ENCODE results near the gene MTA1. TPM values are rescaled to one million over a fixed set of nuclear protein-coding genes. Genes with fewer than 3 reads are reported as not detected.

MTA1 gene
- total RNA-seq, 1 donor from 2014 or later: 59.8 TPM

GRCh38 chr14:105401699-105402098 is 17.9 kb upstream of the MTA1 start:
- Histone ChIP-seq H3K4me3 (no peak overlapping the region), H3K79me2 (ENCODE audit: low read depth) (no peaks in the 10 kb centered on the region), H3K27me3 (peaks cover 9% of the 10 kb centered on the region), H3K4me1 (peaks cover 4% of the 10 kb centered on the region), H3K9me3 (ENCODE audit: low read depth) (peaks cover 8% of the 10 kb centered on the region), H3K27ac (no peak overlapping the region), H3K9ac (no peak overlapping the region), H3K4me2 (no peak overlapping the region), H4K20me1 (ENCODE audit: low read depth) (no peaks in the 10 kb centered on the region), H2AFZ (replicated peaks) (no peak overlapping the region), H3K36me3 (peaks cover 7% of the 10 kb centered on the region), H3F3A (ENCODE audit: low read depth) (peaks cover 3% of the 10 kb centered on the region)
- Mint-ChIP-seq H3K36me3 (peaks cover 32% of the 10 kb centered on the region), H3K4me3 (no peak overlapping the region), H3K9me3 (peaks cover 58% of the 10 kb centered on the region), H3K4me1 (peaks cover 5% of the 10 kb centered on the region), H3K27me3 (ENCODE audit: insufficient read depth, low read depth) (peaks cover 7% of the 10 kb centered on the region), H3K27ac (no peak overlapping the region)
- TF ChIP-seq EZH2 (IDR thresholded peaks at IDR 0.05) (no peak), CTCF (IDR thresholded peaks at IDR 0.05) (no peak), EZH2phosphoT487 (IDR thresholded peaks at IDR 0.05) (no peak)
- no peak for DNase-seq (ENCODE audit: low spot score)

GRCh38 chr14:105408592-105408991 is 11.0 kb upstream of the MTA1 start:
- TF ChIP-seq EZH2phosphoT487 (IDR thresholded peaks at IDR 0.05) (no peak), CTCF (IDR thresholded peaks at IDR 0.05) (no peak), EZH2 (IDR thresholded peaks at IDR 0.05) (no peak)
- peaks cover 49% of the 10 kb centered on the region for H3K27me3 ChIP-seq
- peaks cover 25% of the 10 kb centered on the region for H3K27me3 Mint-ChIP-seq (ENCODE audit: insufficient read depth, low read depth)

DNA sequence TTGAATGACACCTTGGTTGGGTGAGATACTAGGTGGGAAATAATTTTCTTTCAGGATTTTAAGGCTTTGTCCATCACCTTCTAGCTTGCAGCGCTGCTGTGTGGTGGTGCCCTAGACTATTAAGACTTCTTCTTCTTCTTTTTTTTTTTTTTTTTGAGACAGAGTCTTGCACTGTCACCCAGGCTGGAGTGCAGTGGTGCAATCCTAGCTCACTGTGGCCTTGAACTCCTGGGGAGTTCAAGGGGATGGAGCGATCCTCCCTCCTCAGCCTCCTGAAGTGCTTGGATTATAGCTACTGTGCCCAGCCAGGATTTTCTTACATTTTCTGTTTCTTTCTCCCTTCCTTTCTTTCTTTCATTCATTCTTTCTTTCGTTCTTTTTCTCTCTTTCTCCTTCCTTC is 10.3 kb upstream of the MTA1 start:
- H3K4me1 Mint-ChIP-seq: peaks cover 13% of the 10 kb centered on the region
- Histone ChIP-seq H3K36me3 (no peaks in the 10 kb centered on the region), H2AFZ (replicated peaks) (no peak overlapping the region), H3K4me2 (no peak overlapping the region), H3K79me2 (ENCODE audit: low read depth) (no peaks in the 10 kb centered on the region), H3K9ac (no peak overlapping the region), H4K20me1 (ENCODE audit: low read depth) (peaks cover 8% of the 10 kb centered on the region), H3K27me3 (peaks cover 56% of the 10 kb centered on the region), H3K9me3 (ENCODE audit: low read depth) (no peaks in the 10 kb centered on the region), H3K4me1 (peaks cover 16% of the 10 kb centered on the region), H3K4me3 (no peak overlapping the region), H3F3A (ENCODE audit: low read depth) (peaks cover 9% of the 10 kb centered on the region), H3K27ac (no peak overlapping the region)
- no peak overlapping the region for H3K27ac Mint-ChIP-seq
- peaks cover 6% of the 10 kb centered on the region for H3K36me3 Mint-ChIP-seq
- TF ChIP-seq EZH2phosphoT487 (IDR thresholded peaks at IDR 0.05) (no peak), EZH2 (IDR thresholded peaks at IDR 0.05) (no peak), CTCF (IDR thresholded peaks at IDR 0.05) (no peak)
- H3K9me3 Mint-ChIP-seq: peaks cover 19% of the 10 kb centered on the region
- H3K27me3 Mint-ChIP-seq (ENCODE audit: insufficient read depth, low read depth): peaks cover 26% of the 10 kb centered on the region
- H3K4me3 Mint-ChIP-seq: peak overlapping the region; percentile 12
- no peak for DNase-seq (ENCODE audit: low spot score)

More at GRCh38 chr14:105408592-105408991, 11.0 kb upstream of the MTA1 start:
- Mint-ChIP-seq H3K36me3 (peaks cover 8% of the 10 kb centered on the region), H3K4me3 (no peak overlapping the region), H3K9me3 (peaks cover 25% of the 10 kb centered on the region), H3K4me1 (peaks cover 13% of the 10 kb centered on the region), H3K27ac (no peak overlapping the region)
- Histone ChIP-seq H3K9me3 (ENCODE audit: low read depth) (no peaks in the 10 kb centered on the region), H3K27ac (no peak overlapping the region), H3F3A (ENCODE audit: low read depth) (peaks cover 1% of the 10 kb centered on the region), H3K9ac (no peak overlapping the region), H3K4me1 (peaks cover 15% of the 10 kb centered on the region), H4K20me1 (ENCODE audit: low read depth) (peaks cover 8% of the 10 kb centered on the region), H3K79me2 (ENCODE audit: low read depth) (no peaks in the 10 kb centered on the region), H3K36me3 (no peaks in the 10 kb centered on the region), H3K4me2 (no peak overlapping the region), H3K4me3 (no peak overlapping the region), H2AFZ (replicated peaks) (no peak overlapping the region)
- DNase-seq (ENCODE audit: low spot score): no peak

Data from neural progenitor cell (in vitro differentiated cells).